Astrocyte (in vitro differentiated cells and primary cell): Measurements from ENCODE around the gene VIPR2.

Experiments used
- CTCF ChIP-seq: IDR thresholded peaks from 2 replicates; pipeline ENCODE4 v1.5.1; 2011; ENCODE audit warnings: low read depth, mild to moderate bottlenecking, inconsistent platforms, low read length, moderate library complexity; ENCODE audit not compliant: insufficient read depth
- EZH2 ChIP-seq: IDR thresholded peaks from 2 replicates; pipeline ENCODE4 v1.6.1; 2012; ENCODE audit warnings: mild to moderate bottlenecking, low read length, inconsistent platforms; ENCODE audit not compliant: insufficient read depth

- no peak for TF ChIP-seq CTCF
- no peak for TF ChIP-seq EZH2
Observed at GRCh38 chr7:159051916-159052315, 92.8 kb downstream of the VIPR2 start.
